Measurements from ENCODE around the gene ARHGAP45.

The ARHGAP45 gene

GRCh38 chr19:1074544-1075283 lies 7.7 kb downstream of the ARHGAP45 start:
- peaks cover 2 to 9% (median 4%) of the 10 kb centered on the region in 3 experiments for H3K27me3 ChIP-seq (ENCODE audit: control insufficient read depth in 3 of 3, insufficient read depth in 3 of 3, low read depth in 1 of 3, low read length in 3 of 3)
- WGBS, 2 donors (ENCODE audit: extremely low coverage in 2 of 2, insufficient read length in 2 of 2, insufficient replicate concordance in 1 of 2) = no CpG with 5 or more reads among the region's 54 CpGs
- no peak overlapping the region for H2BK5ac ChIP-seq (ENCODE audit: low read length)

GRCh38 chr19:1076046-1076386 lies 9.0 kb downstream of the ARHGAP45 start:
- H3K4me3 ChIP-seq (ENCODE audit: low read length in 2 of 2) = peak overlapping the region in 1 of 2 donors; percentile 6
- H3K4ac ChIP-seq (ENCODE audit: low read length) = no peak overlapping the region
- no peak overlapping the region for H2BK120ac ChIP-seq (ENCODE audit: low read depth, low read length)
- H3K9ac ChIP-seq (ENCODE audit: low read depth, low read length, poor library complexity) = no peak overlapping the region
- H3K4me1 ChIP-seq (ENCODE audit: control insufficient read depth in 2 of 2, insufficient read depth in 1 of 2, low read depth in 1 of 2, low read length in 2 of 2) = no peaks in the 10 kb centered on the region
- no peak overlapping the region for H3K27ac ChIP-seq (replicated peaks; ENCODE audit: low read length)
- H2AFZ ChIP-seq (ENCODE audit: low read length) = no peak overlapping the region
- no peak overlapping the region for H3K14ac ChIP-seq (ENCODE audit: low read length)
- no peak overlapping the region for H4K91ac ChIP-seq (ENCODE audit: low read depth, low read length, poor library complexity)
- DNase-seq (ENCODE audit: low spot score) = no peak
- no peak overlapping the region for H3K4me2 ChIP-seq (ENCODE audit: insufficient read depth, low read length, poor library complexity, severe bottlenecking)
- peaks cover 0 to 4% (median 3%) of the 10 kb centered on the region in 3 experiments for H3K27me3 ChIP-seq (ENCODE audit: control insufficient read depth in 3 of 3, insufficient read depth in 3 of 3, low read depth in 1 of 3, low read length in 3 of 3)
- no peak overlapping the region for H2BK5ac ChIP-seq (ENCODE audit: low read length)
- WGBS, 2 donors (ENCODE audit: extremely low coverage in 2 of 2, insufficient read length in 2 of 2, insufficient replicate concordance in 1 of 2) = no CpG with 5 or more reads among the region's 4 CpGs
- no peak overlapping the region for H2BK12ac ChIP-seq (ENCODE audit: low read length)
- no peaks in the 10 kb centered on the region for H3K9me3 ChIP-seq (replicated peaks in 1 of 2; ENCODE audit: control insufficient read depth in 2 of 2, insufficient read depth in 1 of 2, low read depth in 1 of 2, low read length in 2 of 2)
- H2AK5ac ChIP-seq (ENCODE audit: low read depth, low read length) = no peak overlapping the region
- no peak overlapping the region for H2BK15ac ChIP-seq (ENCODE audit: low read length)
- no peak overlapping the region for H3K23ac ChIP-seq (ENCODE audit: low read depth, low read length, poor library complexity)
- H3K36me3 ChIP-seq (replicated peaks in 1 of 2; ENCODE audit: control insufficient read depth in 2 of 2, insufficient read depth in 2 of 2, low read length in 2 of 2) = peaks cover 6 to 49% of the 10 kb centered on the region in 2 donors
- H4K8ac ChIP-seq (ENCODE audit: low read depth, low read length) = no peak overlapping the region
- H3K18ac ChIP-seq (ENCODE audit: low read length) = no peak overlapping the region
- peaks cover 5% of the 10 kb centered on the region for H3K79me1 ChIP-seq (ENCODE audit: low read depth, low read length)

More at GRCh38 chr19:1074544-1075283, 7.7 kb downstream of the ARHGAP45 start:
- Histone ChIP-seq H2AFZ (ENCODE audit: low read length) (no peak overlapping the region), H4K8ac (ENCODE audit: low read depth, low read length) (no peak overlapping the region), H2BK12ac (ENCODE audit: low read length) (no peak overlapping the region), H3K4me1 (ENCODE audit: control insufficient read depth in 2 of 2, insufficient read depth in 1 of 2, low read depth in 1 of 2, low read length in 2 of 2) (no peaks in the 10 kb centered on the region), H3K14ac (ENCODE audit: low read length) (no peak overlapping the region), H3K18ac (ENCODE audit: low read length) (no peak overlapping the region), H3K4me2 (ENCODE audit: insufficient read depth, low read length, poor library complexity, severe bottlenecking) (no peak overlapping the region), H2BK120ac (ENCODE audit: low read depth, low read length) (no peak overlapping the region), H3K9me3 (replicated peaks in 1 of 2; ENCODE audit: control insufficient read depth in 2 of 2, insufficient read depth in 1 of 2, low read depth in 1 of 2, low read length in 2 of 2) (no peaks in the 10 kb centered on the region), H3K23ac (ENCODE audit: low read depth, low read length, poor library complexity) (no peak overlapping the region), H3K79me1 (ENCODE audit: low read depth, low read length) (peaks cover 8% of the 10 kb centered on the region), H3K27ac (replicated peaks; ENCODE audit: low read length) (no peak overlapping the region), H3K36me3 (replicated peaks in 1 of 2; ENCODE audit: control insufficient read depth in 2 of 2, insufficient read depth in 2 of 2, low read length in 2 of 2) (peaks cover 6 to 37% of the 10 kb centered on the region in 2 donors), H2BK15ac (ENCODE audit: low read length) (no peak overlapping the region), H3K9ac (ENCODE audit: low read depth, low read length, poor library complexity) (no peak overlapping the region), H3K4ac (ENCODE audit: low read length) (no peak overlapping the region), H2AK5ac (ENCODE audit: low read depth, low read length) (no peak overlapping the region), H3K4me3 (ENCODE audit: low read length in 2 of 2) (no peak overlapping the region), H4K91ac (ENCODE audit: low read depth, low read length, poor library complexity) (no peak overlapping the region)
- DNase-seq (ENCODE audit: low spot score) = no peak

- H3K4me3 ChIP-seq (ENCODE audit: low read length in 2 of 2) = no peak overlapping the region
- H3K36me3 ChIP-seq (replicated peaks in 1 of 2; ENCODE audit: control insufficient read depth in 2 of 2, insufficient read depth in 2 of 2, low read length in 2 of 2) = peaks cover 6 to 53% of the 10 kb centered on the region in 2 donors
- no peaks in the 10 kb centered on the region for H3K4me1 ChIP-seq (ENCODE audit: control insufficient read depth in 2 of 2, insufficient read depth in 1 of 2, low read depth in 1 of 2, low read length in 2 of 2)
- no peak overlapping the region for H2BK15ac ChIP-seq (ENCODE audit: low read length)
- H3K4me2 ChIP-seq (ENCODE audit: insufficient read depth, low read length, poor library complexity, severe bottlenecking) = no peak overlapping the region
- no peak overlapping the region for H3K14ac ChIP-seq (ENCODE audit: low read length)
- H3K79me1 ChIP-seq (ENCODE audit: low read depth, low read length) = peaks cover 5% of the 10 kb centered on the region
- no peaks in the 10 kb centered on the region for H3K27me3 ChIP-seq (ENCODE audit: control insufficient read depth in 3 of 3, insufficient read depth in 3 of 3, low read depth in 1 of 3, low read length in 3 of 3)
- H3K23ac ChIP-seq (ENCODE audit: low read depth, low read length, poor library complexity) = no peak overlapping the region
- H3K9ac ChIP-seq (ENCODE audit: low read depth, low read length, poor library complexity) = no peak overlapping the region
- H2BK5ac ChIP-seq (ENCODE audit: low read length) = no peak overlapping the region
- H2AFZ ChIP-seq (ENCODE audit: low read length) = no peak overlapping the region
- no peak overlapping the region for H3K18ac ChIP-seq (ENCODE audit: low read length)
- H3K9me3 ChIP-seq (replicated peaks in 1 of 2; ENCODE audit: control insufficient read depth in 2 of 2, insufficient read depth in 1 of 2, low read depth in 1 of 2, low read length in 2 of 2) = no peaks in the 10 kb centered on the region
- no peak overlapping the region for H4K8ac ChIP-seq (ENCODE audit: low read depth, low read length)
- no peak overlapping the region for H2BK120ac ChIP-seq (ENCODE audit: low read depth, low read length)
- no CpG with 5 or more reads among the region's 16 CpGs for WGBS, 2 donors (ENCODE audit: extremely low coverage in 2 of 2, insufficient read length in 2 of 2, insufficient replicate concordance in 1 of 2)
- H4K91ac ChIP-seq (ENCODE audit: low read depth, low read length, poor library complexity) = no peak overlapping the region
- no peak for DNase-seq (ENCODE audit: low spot score)
- H2BK12ac ChIP-seq (ENCODE audit: low read length) = no peak overlapping the region
- H3K27ac ChIP-seq (replicated peaks; ENCODE audit: low read length) = no peak overlapping the region
- no peak overlapping the region for H2AK5ac ChIP-seq (ENCODE audit: low read depth, low read length)
- H3K4ac ChIP-seq (ENCODE audit: low read length) = no peak overlapping the region
Measured at GRCh38 chr19:1076951-1077350, 10.0 kb downstream of the ARHGAP45 start.

DNA sequence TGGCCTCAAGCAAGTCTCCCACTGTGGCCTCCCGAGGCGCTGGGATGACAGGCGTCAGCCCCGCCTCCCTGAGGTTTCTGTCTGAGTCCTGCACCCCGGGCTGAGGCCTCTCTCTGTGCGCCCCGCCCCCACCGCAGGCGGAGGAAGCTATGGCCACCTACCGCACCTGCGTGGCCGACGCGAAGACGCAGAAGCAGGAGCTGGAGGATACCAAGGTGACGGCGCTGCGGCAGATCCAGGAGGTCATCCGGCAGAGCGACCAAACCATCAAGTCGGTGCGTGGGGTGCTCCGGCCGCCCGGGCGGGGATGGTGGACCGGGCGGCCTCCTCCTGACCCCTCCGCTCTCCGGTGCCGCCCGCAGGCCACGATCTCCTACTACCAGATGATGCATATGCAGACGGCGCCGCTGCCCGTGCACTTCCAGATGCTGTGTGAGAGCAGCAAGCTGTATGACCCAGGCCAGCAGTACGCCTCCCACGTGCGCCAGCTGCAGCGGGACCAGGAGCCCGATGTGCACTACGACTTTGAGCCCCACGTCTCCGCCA lies 12.7 kb downstream of the ARHGAP45 start:
- Histone ChIP-seq H3K4ac (ENCODE audit: low read length) (no peak overlapping the region), H3K4me2 (ENCODE audit: insufficient read depth, low read length, poor library complexity, severe bottlenecking) (no peak overlapping the region), H3K9me3 (replicated peaks in 1 of 2; ENCODE audit: control insufficient read depth in 2 of 2, insufficient read depth in 1 of 2, low read depth in 1 of 2, low read length in 2 of 2) (no peaks in the 10 kb centered on the region), H4K8ac (ENCODE audit: low read depth, low read length) (no peak overlapping the region), H2BK5ac (ENCODE audit: low read length) (no peak overlapping the region), H3K27ac (replicated peaks; ENCODE audit: low read length) (no peak overlapping the region), H3K23ac (ENCODE audit: low read depth, low read length, poor library complexity) (no peak overlapping the region), H3K79me1 (ENCODE audit: low read depth, low read length) (peaks cover 6% of the 10 kb centered on the region), H3K27me3 (ENCODE audit: control insufficient read depth in 3 of 3, insufficient read depth in 3 of 3, low read depth in 1 of 3, low read length in 3 of 3) (no peaks in the 10 kb centered on the region), H2AFZ (ENCODE audit: low read length) (no peak overlapping the region), H3K36me3 (replicated peaks in 1 of 2; ENCODE audit: control insufficient read depth in 2 of 2, insufficient read depth in 2 of 2, low read length in 2 of 2) (peaks cover 12 to 57% of the 10 kb centered on the region in 2 donors), H4K91ac (ENCODE audit: low read depth, low read length, poor library complexity) (no peak overlapping the region), H3K14ac (ENCODE audit: low read length) (no peak overlapping the region), H3K4me3 (ENCODE audit: low read length in 2 of 2) (no peak overlapping the region), H2BK15ac (ENCODE audit: low read length) (no peak overlapping the region), H2BK120ac (ENCODE audit: low read depth, low read length) (no peak overlapping the region), H2AK5ac (ENCODE audit: low read depth, low read length) (no peak overlapping the region), H3K4me1 (ENCODE audit: control insufficient read depth in 2 of 2, insufficient read depth in 1 of 2, low read depth in 1 of 2, low read length in 2 of 2) (peaks cover 0 to 2% of the 10 kb centered on the region in 2 donors), H2BK12ac (ENCODE audit: low read length) (peak overlapping the region; percentile 22), H3K9ac (ENCODE audit: low read depth, low read length, poor library complexity) (no peak overlapping the region), H3K18ac (ENCODE audit: low read length) (no peak overlapping the region)
- no peak for DNase-seq (ENCODE audit: low spot score)
- no CpG with 5 or more reads among the region's 45 CpGs for WGBS, 2 donors (ENCODE audit: extremely low coverage in 2 of 2, insufficient read length in 2 of 2, insufficient replicate concordance in 1 of 2)
